Colon (tissue), 2 donors: ENCODE results near the gene TGM2.

Experiments
- FAIRE-seq: peaks from 2 replicates; lab custom pipeline; 2012; peaks lifted over from hg19 to GRCh38; lab: Jason Lieb, UNC
- donor health status: control.
- donor health status: control.

Gene TGM2

GRCh38 chr20:38177201-38177600 is 12.1 kb upstream of the TGM2 start:
- FAIRE-seq: no peak

DNA sequence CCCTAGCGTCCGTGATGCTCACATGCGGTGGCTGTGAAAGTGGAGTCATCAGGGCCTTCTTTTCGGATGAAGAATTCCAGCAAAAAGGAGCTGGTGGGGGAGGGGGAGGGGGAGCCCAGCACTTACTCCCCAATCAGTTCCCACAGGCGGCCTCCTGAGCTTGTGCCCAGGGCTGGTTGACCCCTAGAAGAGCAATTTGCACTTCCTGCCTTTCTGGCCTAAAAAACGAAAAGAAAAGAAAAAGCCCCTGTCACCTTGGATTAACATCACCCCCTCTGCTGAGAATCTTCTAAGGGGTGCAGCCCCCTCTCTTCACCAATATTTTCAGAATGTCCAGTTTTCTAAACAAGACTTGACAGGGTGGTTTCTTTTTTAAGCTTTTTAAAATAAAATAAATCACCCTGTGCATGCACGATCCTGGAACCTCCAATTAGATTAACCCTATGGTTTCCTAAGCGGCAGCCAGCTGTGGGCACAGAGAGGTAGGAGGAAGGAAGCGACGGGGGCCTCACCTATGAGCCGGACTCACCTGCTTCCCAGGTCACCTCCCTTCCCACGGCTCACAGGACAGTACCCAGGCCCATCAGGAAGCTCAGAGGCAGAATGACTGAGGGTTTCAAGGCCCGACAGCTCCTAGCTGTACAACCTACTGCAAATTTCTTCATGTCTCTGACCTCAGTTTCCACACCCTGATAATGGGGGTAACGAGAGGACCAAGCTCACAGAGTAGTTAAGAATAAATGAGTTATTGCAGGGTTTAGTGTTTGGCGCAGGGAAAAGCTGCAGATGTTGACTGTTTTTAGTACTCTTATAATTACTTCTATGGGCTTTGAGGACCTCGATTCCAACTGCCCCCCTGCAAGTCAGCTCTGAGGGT is 10.5 kb upstream of the TGM2 start:
- no peak for FAIRE-seq

- FAIRE-seq: no peak
These were observed 8.4 kb upstream of the TGM2 start for GRCh38 chr20:38173237-38174156.

- FAIRE-seq: no peak
These were observed 7.3 kb upstream of the TGM2 start for GRCh38 chr20:38172408-38172807.

DNA sequence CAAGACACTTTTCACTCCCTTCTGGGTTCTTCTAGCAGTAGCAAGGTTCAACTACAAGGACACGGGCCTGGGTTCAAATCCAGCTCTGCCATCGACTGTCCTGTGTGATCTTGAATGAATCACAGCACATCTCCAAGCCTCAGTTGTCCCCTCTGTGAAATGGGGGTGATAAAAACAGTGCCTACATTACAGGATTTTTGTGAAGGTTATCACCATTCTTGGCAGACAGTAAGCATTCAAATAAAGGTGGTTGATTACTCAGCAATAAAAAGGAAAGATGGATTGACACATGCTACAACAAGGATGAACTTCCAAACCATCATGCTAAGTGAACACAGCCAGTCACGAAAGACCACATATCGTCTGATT is 6.6 kb upstream of the TGM2 start:
- no peak for FAIRE-seq

DNA sequence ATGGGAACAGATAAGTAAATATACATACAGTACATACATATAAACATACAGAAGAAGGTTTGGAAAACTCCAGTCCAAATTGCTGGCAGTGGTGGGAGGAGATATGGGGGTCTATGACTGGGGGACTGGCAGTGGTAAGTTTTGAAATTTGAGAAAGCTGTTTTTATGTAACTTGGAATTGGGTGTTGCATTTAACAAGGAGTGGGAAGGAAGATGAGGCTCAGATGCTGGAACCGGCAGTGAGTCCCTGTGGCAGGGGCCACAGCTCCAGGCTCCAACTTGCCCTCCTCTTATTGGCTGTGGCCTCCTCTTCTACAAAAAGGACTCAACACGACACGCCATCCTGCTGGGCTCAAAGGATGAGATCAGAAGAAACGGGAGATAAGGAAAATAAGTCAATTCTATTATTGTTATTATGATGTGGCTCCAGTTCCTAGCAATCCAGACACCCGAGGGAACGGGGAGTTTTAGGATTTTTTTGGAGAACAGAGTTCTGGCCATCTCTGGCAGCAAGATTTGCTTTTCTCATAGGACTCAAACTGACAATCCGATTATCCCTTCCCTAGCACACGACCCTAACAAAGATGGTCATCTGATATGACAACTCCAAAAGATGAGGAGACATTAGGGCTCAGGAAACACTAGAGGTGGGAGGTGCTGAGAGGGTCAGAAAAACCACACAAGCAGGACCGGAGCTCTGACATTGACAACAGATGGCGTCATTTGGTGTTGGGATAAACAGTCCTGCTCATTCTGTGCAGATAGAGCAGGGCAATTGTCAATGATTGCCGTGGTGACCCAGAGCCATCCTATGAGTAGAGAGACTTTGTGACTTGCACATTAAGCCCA is 6.0 kb upstream of the TGM2 start:
- FAIRE-seq: no peak

DNA sequence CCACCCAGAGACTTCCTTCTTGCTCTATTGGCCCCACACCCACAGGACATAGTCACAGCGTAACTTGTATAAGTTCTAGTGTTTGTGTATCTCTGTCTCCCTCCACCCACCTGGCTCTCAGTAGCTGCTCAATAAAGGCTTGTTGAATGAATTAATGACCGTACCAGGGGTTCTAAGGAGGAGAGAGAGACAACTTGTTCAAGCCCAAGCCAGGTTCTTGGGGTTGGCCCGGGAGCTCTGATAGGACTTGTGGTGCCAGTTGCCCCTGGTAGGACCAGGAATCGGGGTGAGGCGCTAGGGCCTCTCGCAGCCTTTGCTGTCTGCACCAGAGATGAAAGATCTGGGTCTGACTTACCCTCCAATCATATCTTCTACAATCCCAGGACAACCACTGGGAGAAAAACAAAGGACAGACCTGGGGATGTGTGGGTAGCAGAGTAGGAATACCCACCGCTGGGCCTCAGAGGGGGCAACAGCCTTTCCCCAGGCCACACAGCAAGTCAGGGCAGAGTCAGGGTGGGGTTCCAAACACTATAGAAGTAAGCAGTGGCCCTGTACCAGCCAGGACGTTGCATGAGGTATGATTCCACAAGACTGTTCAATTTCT is 5.3 kb upstream of the TGM2 start:
- no peak for FAIRE-seq

GRCh38 chr20:38169636-38170193 is 4.6 kb upstream of the TGM2 start:
- no peak for FAIRE-seq

DNA sequence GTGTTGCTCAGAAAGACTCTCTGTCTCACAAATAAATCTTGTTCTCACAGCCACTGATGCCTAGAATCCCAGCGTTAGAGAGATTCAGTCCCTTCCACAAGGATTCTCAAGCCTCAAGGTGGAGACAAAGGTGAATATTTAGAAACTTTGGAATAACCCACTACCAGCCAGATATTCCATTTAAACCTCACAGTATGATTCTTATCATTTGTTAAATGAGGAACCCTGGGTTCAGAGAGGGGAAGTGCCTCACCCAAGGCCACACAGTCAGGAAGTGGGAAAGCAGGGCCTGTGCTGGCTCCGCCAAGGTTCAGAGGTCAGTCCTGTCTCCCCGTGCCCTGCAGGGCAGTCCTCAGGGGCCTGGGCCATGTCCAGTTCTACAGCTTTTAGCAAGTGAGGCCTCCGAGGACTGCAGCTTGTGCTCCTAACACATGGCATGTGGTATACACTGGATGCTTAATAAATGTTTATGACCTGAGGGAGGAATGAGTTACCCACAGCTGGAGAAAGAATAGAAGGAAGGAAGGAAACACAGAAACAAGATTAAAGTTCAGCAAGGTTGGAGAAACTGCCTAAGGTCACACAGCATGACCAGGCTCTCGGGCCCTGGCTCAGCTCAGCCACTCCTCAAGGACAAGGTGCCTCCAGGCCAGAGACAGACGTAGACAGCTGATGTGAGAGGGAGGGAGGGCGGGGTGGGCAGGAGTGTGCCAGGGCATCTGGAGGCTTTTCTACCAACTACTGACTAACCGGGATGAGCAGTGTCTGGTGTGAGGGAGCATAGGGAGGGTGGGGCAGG is 3.9 kb upstream of the TGM2 start:
- FAIRE-seq: no peak

DNA sequence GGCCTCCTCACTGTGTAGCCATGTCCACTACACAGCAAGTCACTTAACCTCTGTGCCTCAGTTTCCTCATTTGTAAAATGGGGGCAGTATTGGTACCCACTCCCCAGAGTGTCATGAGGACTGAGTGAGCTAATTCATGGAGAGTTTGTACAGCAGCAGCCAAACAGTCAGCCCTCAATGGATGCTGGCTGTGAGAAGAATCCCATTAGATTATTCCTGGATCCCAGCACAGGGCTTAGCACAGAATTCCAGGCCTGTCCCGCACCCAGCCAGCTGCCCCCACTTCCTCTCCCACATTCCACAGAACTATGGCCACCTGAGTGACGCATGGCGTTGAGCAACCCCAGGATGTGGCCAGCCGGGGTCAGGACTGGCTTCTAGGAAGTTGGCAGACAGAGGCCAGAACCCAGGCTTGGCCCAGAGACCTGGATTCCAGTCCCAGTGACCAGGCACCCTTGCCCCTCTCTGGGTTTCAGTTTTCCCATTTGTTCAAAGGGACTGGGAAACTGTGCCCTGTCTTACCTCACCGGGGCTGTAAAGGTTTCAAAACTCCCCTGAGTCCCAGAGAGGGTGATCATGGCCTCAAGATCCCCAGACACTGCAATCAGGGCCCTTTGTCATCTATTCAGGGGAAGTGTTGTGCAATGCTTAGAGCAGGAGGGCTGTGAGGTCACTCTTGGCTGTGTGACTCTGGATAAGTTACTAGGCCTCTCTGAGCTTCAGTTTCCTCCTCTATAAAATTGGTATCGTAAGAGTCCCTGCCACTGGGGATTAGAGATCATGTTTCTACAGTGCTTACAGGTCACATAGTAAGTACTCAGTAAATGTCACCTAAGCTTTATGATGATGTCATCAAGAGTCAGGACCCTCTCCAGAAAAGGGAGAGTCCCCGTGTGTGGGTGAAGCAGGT is 3.0 kb upstream of the TGM2 start:
- FAIRE-seq: no peak

DNA sequence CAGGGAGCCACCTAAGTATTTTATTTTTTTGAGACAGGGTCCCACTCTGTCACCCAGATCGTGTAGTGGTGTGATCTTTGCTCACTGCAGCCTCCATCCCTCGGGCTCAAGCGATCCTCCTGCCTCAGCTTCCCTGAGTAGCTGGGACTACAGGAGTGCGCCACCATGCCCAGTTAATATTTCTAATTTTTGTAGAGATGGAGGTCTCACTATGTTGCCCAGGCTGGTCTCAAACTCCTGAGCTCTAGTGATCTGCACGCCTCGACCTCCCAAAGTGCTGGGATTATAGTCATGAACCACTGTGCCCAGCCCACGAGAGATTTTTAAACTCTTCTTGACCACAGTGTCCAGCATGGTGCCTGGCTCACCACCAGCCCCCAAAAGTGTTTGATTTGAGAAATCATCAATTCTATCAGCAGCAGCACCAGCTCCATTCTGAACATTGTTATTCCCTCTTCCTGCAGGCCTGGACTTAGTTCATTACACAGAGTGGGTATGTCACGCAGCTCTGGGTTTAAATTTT is 2.3 kb upstream of the TGM2 start:
- no peak for FAIRE-seq

DNA sequence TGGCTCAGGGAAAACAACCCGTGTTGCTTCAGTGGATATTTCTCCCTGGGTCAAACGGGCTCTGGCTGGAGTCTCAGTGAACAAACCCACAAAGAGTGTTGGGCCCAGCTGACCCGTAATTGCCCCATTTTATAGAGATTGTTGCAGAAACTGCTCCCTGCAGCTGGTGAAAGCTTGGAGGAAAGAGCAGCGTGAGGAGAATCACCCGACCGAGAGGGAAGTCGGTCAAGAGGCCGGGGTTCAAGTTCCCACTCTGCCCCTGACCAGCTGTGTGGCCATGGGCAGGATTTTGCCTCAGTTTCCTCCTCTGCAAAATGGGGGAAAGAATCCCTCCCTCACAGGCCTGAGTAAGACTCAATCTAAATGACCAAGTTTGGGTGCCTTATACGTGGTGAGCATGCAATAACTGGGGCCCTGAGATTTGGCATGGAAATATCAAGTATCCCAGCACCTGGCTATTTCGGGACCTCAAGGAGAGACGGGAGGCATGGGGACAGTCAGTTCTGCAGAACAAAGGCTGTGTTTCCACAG is 1.7 kb upstream of the TGM2 start:
- FAIRE-seq: no peak

GRCh38 chr20:38165966-38166702 is 1.1 kb upstream of the TGM2 start:
- FAIRE-seq: no peak

DNA sequence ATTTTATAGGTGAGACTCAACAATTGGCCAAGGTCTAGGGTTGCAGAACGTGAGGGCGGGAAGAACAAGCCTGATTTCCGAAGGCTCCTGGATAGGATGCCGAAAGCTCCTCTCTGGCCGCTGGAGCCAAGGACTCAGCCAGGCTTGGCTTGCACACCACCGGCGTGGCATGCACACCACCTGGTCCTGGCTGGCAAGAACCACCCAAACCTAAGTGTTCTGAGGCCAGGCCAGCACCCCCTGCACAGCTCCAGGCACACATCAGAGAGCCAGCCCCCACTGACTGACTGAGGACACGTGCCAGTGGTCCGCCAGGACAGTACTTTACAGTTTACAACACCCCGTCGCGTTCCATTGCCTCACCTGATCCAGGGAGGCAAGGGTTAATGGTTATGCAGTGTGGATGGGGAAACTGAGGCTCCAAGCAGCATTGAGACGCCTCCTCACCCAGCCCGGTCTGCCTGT is 414 bp downstream of the TGM2 start:
- no peak for FAIRE-seq

GRCh38 chr20:38164069-38164468 is 1.0 kb downstream of the TGM2 start:
- FAIRE-seq: no peak

- no peak for FAIRE-seq
These were observed 1.9 kb downstream of the TGM2 start for GRCh38 chr20:38162878-38163875.

DNA sequence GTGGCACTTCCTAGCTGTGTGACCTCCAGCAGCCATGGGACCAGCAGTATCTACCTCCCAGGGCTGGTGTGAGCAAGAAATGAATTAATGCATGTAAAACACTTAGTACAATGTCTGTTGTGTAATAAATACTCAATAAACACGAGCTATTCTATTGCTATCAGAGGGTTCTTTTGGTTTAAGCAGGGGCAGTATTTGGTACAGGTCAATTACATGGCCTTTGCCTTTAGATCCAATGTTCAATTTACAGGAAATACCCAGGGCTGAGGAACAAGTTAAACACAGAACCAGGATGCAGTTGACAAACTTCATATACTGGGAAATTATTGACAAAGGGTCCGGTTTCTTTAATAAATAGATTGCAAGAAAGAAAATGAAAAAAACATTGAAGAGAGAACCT is 2.9 kb downstream of the TGM2 start:
- no peak for FAIRE-seq
